OCI-LY1 (cell line): ENCODE results near the gene LRRC8B.

Source experiments
- H2AFZ ChIP-seq: fragments of 200-600 bp; sonication (generic), shearing (Covaris generic); 2 replicates; pipeline ENCODE4 v1.6.0; 2014; ENCODE audit warnings: antibody characterized with exemption, mild to moderate bottlenecking, low read length
- H3F3A ChIP-seq: fragments of 200-600 bp; sonication (generic), shearing (Covaris generic); 2 replicates; pipeline ENCODE4 v1.6.0; 2014; ENCODE audit warnings: mild to moderate bottlenecking, antibody characterized with exemption, low read length, moderate library complexity; ENCODE audit not compliant: insufficient read depth
- H3K27ac ChIP-seq: fragments of 200-600 bp; sonication (generic); 2 replicates; pipeline ENCODE4 v1.5.1; 2014; ENCODE audit warnings: low read length, mixed run types, mild to moderate bottlenecking, low read depth; ENCODE audit not compliant: poor library complexity, severe bottlenecking
- H3K27me3 ChIP-seq: fragments of 200-600 bp; sonication (generic); 2 replicates; pipeline ENCODE4 v1.6.0; 2014; ENCODE audit warnings: antibody characterized with exemption, mild to moderate bottlenecking, low read length, moderate library complexity; ENCODE audit not compliant: insufficient read depth
- H3K36me3 ChIP-seq: fragments of 200-600 bp; sonication (generic); 2 replicates; pipeline ENCODE4 v1.6.1; 2014; ENCODE audit warnings: mild to moderate bottlenecking, antibody characterized with exemption, low read length, moderate library complexity, mixed read lengths; ENCODE audit not compliant: insufficient read depth
- H3K4me1 ChIP-seq: fragments of 200-600 bp; sonication (generic); 2 replicates; pipeline ENCODE4 v1.5.1; 2014; ENCODE audit warnings: mild to moderate bottlenecking, low read length, moderate library complexity; ENCODE audit not compliant: insufficient read depth, severe bottlenecking
- H3K4me2 ChIP-seq: fragments of 200-600 bp; sonication (generic), shearing (Covaris generic); 2 replicates; pipeline ENCODE4 v1.6.1; 2014; ENCODE audit warnings: low read length
- H3K4me3 ChIP-seq: fragments of 200-600 bp; sonication (generic); 2 replicates; pipeline ENCODE4 v1.5.1; 2014; ENCODE audit warnings: low read length, low read depth, mild to moderate bottlenecking, mixed read lengths; ENCODE audit not compliant: poor library complexity, severe bottlenecking
- H3K79me2 ChIP-seq: fragments of 200-600 bp; shearing (Covaris generic); 2 replicates; pipeline ENCODE4 v1.6.1; 2016; ENCODE audit warnings: mixed run types, low read length, mixed read lengths; ENCODE audit not compliant: insufficient read depth
- H3K9ac ChIP-seq: fragments of 200-600 bp; sonication (generic), shearing (Covaris generic); 2 replicates; pipeline ENCODE4 v1.6.1; 2014; ENCODE audit warnings: mild to moderate bottlenecking, low read length, mixed read lengths
- H3K9me2 ChIP-seq: fragments of 200-600 bp; sonication (generic), shearing (Covaris generic); 2 replicates; pipeline ENCODE4 v1.6.1; 2014; ENCODE audit warnings: low read depth, mild to moderate bottlenecking, low read length, mixed read lengths
- H3K9me3 ChIP-seq: fragments of 200-600 bp; shearing (Covaris generic); 2 replicates; pipeline ENCODE4 v1.6.1; 2014; ENCODE audit warnings: low read length, mixed read lengths
- H4K20me1 ChIP-seq: fragments of 200-600 bp; sonication (generic), shearing (Covaris generic); 2 replicates; pipeline ENCODE4 v1.6.0; 2016; ENCODE audit warnings: mild to moderate bottlenecking, low read length; ENCODE audit not compliant: insufficient read depth
- CTCF ChIP-seq: fragments of 200-600 bp; sonication (generic), shearing (Covaris generic); IDR thresholded peaks from 2 replicates; pipeline ENCODE4 v1.5.1; 2017; ENCODE audit warnings: mild to moderate bottlenecking, antibody characterized with exemption, low read length, moderate library complexity, mixed read lengths
- EZH2 ChIP-seq: fragments of 200-600 bp; sonication (generic), shearing (Covaris generic); IDR thresholded peaks from 2 replicates; pipeline ENCODE4 v1.8.0; 2017; ENCODE audit warnings: borderline replicate concordance, mixed run types, mild to moderate bottlenecking, antibody characterized with exemption, low read length, moderate library complexity, mixed read lengths

The LRRC8B gene

GRCh38 chr1:89581859-89582258, 57.2 kb downstream of the LRRC8B start:
- Histone ChIP-seq H4K20me1 (no peaks in the 10 kb centered on the region), H3K36me3 (peaks cover 67% of the 10 kb centered on the region), H3K4me2 (no peak overlapping the region), H3K27me3 (no peaks in the 10 kb centered on the region), H3K9ac (no peak overlapping the region), H3K9me3 (no peaks in the 10 kb centered on the region), H3F3A (no peaks in the 10 kb centered on the region), H2AFZ (no peak overlapping the region), H3K9me2 (no peaks in the 10 kb centered on the region), H3K27ac (no peak overlapping the region), H3K79me2 (no peaks in the 10 kb centered on the region), H3K4me3 (no peak overlapping the region), H3K4me1 (peaks cover 13% of the 10 kb centered on the region)
- TF ChIP-seq CTCF (no peak), EZH2 (no peak)

- no peaks in the 10 kb centered on the region for H3K9me2 ChIP-seq
- H3K4me1 ChIP-seq = peaks cover 13% of the 10 kb centered on the region
- H3K9ac ChIP-seq = no peak overlapping the region
- no peak overlapping the region for H2AFZ ChIP-seq
- no peaks in the 10 kb centered on the region for H3K79me2 ChIP-seq
- H3K4me3 ChIP-seq = no peak overlapping the region
- no peak overlapping the region for H3K4me2 ChIP-seq
- no peaks in the 10 kb centered on the region for H3K9me3 ChIP-seq
- H3K27ac ChIP-seq = no peak overlapping the region
- TF ChIP-seq CTCF (no peak), EZH2 (no peak)
- H4K20me1 ChIP-seq = no peaks in the 10 kb centered on the region
- peaks cover 71% of the 10 kb centered on the region for H3K36me3 ChIP-seq
- no peaks in the 10 kb centered on the region for H3F3A ChIP-seq
- H3K27me3 ChIP-seq = no peaks in the 10 kb centered on the region
Observed at GRCh38 chr1:89582571-89582970, 57.9 kb downstream of the LRRC8B start.

- Histone ChIP-seq H3K4me1 (peaks cover 1% of the 10 kb centered on the region), H3K27me3 (no peaks in the 10 kb centered on the region), H2AFZ (no peak overlapping the region), H3K79me2 (no peaks in the 10 kb centered on the region), H3K27ac (no peak overlapping the region), H3K4me3 (no peak overlapping the region), H3F3A (no peaks in the 10 kb centered on the region), H3K9me3 (no peaks in the 10 kb centered on the region), H3K4me2 (no peak overlapping the region), H3K9me2 (no peaks in the 10 kb centered on the region), H3K36me3 (peaks cover 78% of the 10 kb centered on the region), H4K20me1 (no peaks in the 10 kb centered on the region), H3K9ac (no peak overlapping the region)
- TF ChIP-seq EZH2 = no peak
- no peak for TF ChIP-seq CTCF
Observed at GRCh38 chr1:89584211-89584610, 59.6 kb downstream of the LRRC8B start.
